HepG2 (cell line): ENCODE data around the gene SAMD4B. TPM values are rescaled to one million over a fixed set of nuclear protein-coding genes. Genes with fewer than 3 reads are reported as not detected.

Experiments used
- ARID2 ChIP-seq: sonication (generic); formaldehyde crosslinking; IDR thresholded peaks from 2 replicates; pipeline ENCODE4 v1.8.1; 2022; ENCODE audit warnings: mild to moderate bottlenecking, missing genetic modification reagents, borderline replicate concordance
- FOSL2 ChIP-seq: sonication (generic); formaldehyde crosslinking; IDR thresholded peaks from 2 replicates; pipeline ENCODE4 v1.4.0; 2020; ENCODE audit warnings: missing genetic modification reagents
- FOXA3 ChIP-seq: IDR thresholded peaks from 2 replicates; pipeline ENCODE4 v1.6.1; 2016; ENCODE audit warnings: missing genetic modification reagents, missing compliant biosample characterization
- GPBP1L1 ChIP-seq: sonication (generic); formaldehyde crosslinking; IDR thresholded peaks from 2 replicates; pipeline ENCODE4 v1.5.0; 2020; ENCODE audit warnings: mild to moderate bottlenecking, missing genetic modification reagents
- HNRNPUL1 ChIP-seq: fragments of 200-400 bp; formaldehyde crosslinking; IDR thresholded peaks from 2 replicates; pipeline ENCODE4 v1.6.1; 2017; ENCODE audit warnings: low read depth, mild to moderate bottlenecking, low read length, moderate library complexity
- JUNB ChIP-seq: sonication (generic); formaldehyde crosslinking; IDR thresholded peaks from 2 replicates; pipeline ENCODE4 v1.8.0; 2022; ENCODE audit warnings: missing genetic modification reagents, mild to moderate bottlenecking, borderline replicate concordance
- MLXIP ChIP-seq: sonication (generic); formaldehyde crosslinking; IDR thresholded peaks from 2 replicates; pipeline ENCODE4 v1.9.0; 2021; ENCODE audit warnings: missing genetic modification reagents, borderline replicate concordance
- SATB2 ChIP-seq: sonication (generic); formaldehyde crosslinking; IDR thresholded peaks from 2 replicates; pipeline ENCODE4 v1.5.0; 2020; ENCODE audit warnings: missing genetic modification reagents
- ZBTB1 ChIP-seq: sonication (generic); formaldehyde crosslinking; IDR thresholded peaks from 2 replicates; pipeline ENCODE4 v1.4.0; 2020; ENCODE audit warnings: missing genetic modification reagents, borderline replicate concordance
- ZFY ChIP-seq: sonication (generic); formaldehyde crosslinking; IDR thresholded peaks from 2 replicates; pipeline ENCODE4 v1.4.0; 2020; ENCODE audit warnings: missing genetic modification reagents
- ZNF234 ChIP-seq: sonication (generic); formaldehyde crosslinking; conservative IDR thresholded peaks from 2 replicates; pipeline ENCODE4 v1.5.1; 2020; ENCODE audit warnings: mild to moderate bottlenecking, missing genetic modification reagents
- ZNF350 ChIP-seq: sonication (generic); formaldehyde crosslinking; IDR thresholded peaks from 2 replicates; pipeline ENCODE4 v1.4.0; 2020; ENCODE audit warnings: mild to moderate bottlenecking, low read depth, missing genetic modification reagents, borderline replicate concordance
- ZNF432 ChIP-seq: sonication (generic); formaldehyde crosslinking; IDR thresholded peaks from 2 replicates; pipeline ENCODE4 v1.5.0; 2020; ENCODE audit warnings: missing genetic modification reagents, mild to moderate bottlenecking, borderline replicate concordance
- ZSCAN25 ChIP-seq: sonication (generic); formaldehyde crosslinking; IDR thresholded peaks from 2 replicates; pipeline ENCODE4 v1.8.0; 2022; ENCODE audit warnings: mild to moderate bottlenecking, missing genetic modification reagents
- polyA plus RNA-seq, 8 experiments: library from polyadenylated mRNA; depleted of rRNA in 3 of 8; stranded (reverse) in 7 of 8; unstranded in 1 of 8; fragments of >200 nt; fragmentation: Illumina TruSeq in 4 of 8; extraction: Trizol in 4 of 8; gene quantifications; 2 replicates each; pipeline versions ENCODE4 v1.2.1 to v1.2.3, GENCODE V29; 2011 to 2016; ENCODE audit warnings: low read depth in 4 of 8, missing spikeins in 1 of 8, mixed read lengths in 1 of 8; ENCODE audit not compliant: insufficient read depth in 1 of 8
- total RNA-seq, 5 experiments: library from RNA; depleted of rRNA; stranded (reverse); fragments of >200 nt; fragmentation: Illumina TruSeq; extraction: Trizol; gene quantifications; 2 replicates each; pipeline ENCODE4 v1.2.3, GENCODE V29; 2016; ENCODE audit warnings: low read depth in 1 of 5
- TF ChIP-seq, protein P1 (sequence below), 2 experiments: sonication (generic) in 1 of 2; formaldehyde crosslinking in 1 of 2; IDR thresholded peaks; 2 replicates each; pipeline versions ENCODE4 v1.5.1 to v1.6.1; 2011 to 2020; ENCODE audit warnings: borderline replicate concordance in 1 of 2, low read depth in 1 of 2, low read length in 1 of 2, mild to moderate bottlenecking in 1 of 2, missing genetic modification reagents in 1 of 2, moderate library complexity in 1 of 2
- TF ChIP-seq, protein P2 (sequence below): sonication (generic); formaldehyde crosslinking; IDR thresholded peaks from 2 replicates; pipeline ENCODE4 v1.5.0; 2020; ENCODE audit warnings: mild to moderate bottlenecking, missing genetic modification reagents
- TF ChIP-seq, protein P3 (sequence below): sonication (generic); formaldehyde crosslinking; IDR thresholded peaks from 2 replicates; pipeline ENCODE4 v1.4.0; 2020; ENCODE audit warnings: missing genetic modification reagents

SAMD4B gene
- total and polyA plus RNA-seq, 2 of the 13 experiments (the other 11 are each of a cell fraction or from before 2014, with no cell fraction given) = 26.0 to 31.8 TPM

- TF ChIP-seq, protein P1, sequence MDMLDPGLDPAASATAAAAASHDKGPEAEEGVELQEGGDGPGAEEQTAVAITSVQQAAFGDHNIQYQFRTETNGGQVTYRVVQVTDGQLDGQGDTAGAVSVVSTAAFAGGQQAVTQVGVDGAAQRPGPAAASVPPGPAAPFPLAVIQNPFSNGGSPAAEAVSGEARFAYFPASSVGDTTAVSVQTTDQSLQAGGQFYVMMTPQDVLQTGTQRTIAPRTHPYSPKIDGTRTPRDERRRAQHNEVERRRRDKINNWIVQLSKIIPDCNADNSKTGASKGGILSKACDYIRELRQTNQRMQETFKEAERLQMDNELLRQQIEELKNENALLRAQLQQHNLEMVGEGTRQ (IDR thresholded peaks at IDR 0.05; ENCODE audit: low read depth, low read length) = peak; percentile 56; the same call in 1 of the 2 replicates
- TF ChIP-seq, protein P1 (CRISPR knock-in tag; IDR thresholded peaks at IDR 0.05; ENCODE audit: borderline replicate concordance) = peak; percentile 92
- TF ChIP-seq, protein P2, sequence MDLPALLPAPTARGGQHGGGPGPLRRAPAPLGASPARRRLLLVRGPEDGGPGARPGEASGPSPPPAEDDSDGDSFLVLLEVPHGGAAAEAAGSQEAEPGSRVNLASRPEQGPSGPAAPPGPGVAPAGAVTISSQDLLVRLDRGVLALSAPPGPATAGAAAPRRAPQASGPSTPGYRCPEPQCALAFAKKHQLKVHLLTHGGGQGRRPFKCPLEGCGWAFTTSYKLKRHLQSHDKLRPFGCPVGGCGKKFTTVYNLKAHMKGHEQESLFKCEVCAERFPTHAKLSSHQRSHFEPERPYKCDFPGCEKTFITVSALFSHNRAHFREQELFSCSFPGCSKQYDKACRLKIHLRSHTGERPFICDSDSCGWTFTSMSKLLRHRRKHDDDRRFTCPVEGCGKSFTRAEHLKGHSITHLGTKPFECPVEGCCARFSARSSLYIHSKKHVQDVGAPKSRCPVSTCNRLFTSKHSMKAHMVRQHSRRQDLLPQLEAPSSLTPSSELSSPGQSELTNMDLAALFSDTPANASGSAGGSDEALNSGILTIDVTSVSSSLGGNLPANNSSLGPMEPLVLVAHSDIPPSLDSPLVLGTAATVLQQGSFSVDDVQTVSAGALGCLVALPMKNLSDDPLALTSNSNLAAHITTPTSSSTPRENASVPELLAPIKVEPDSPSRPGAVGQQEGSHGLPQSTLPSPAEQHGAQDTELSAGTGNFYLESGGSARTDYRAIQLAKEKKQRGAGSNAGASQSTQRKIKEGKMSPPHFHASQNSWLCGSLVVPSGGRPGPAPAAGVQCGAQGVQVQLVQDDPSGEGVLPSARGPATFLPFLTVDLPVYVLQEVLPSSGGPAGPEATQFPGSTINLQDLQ (CRISPR knock-in tag) = no peak
- TF ChIP-seq ZSCAN25 (CRISPR knock-in tag) = peak; percentile 100
- no peak for TF ChIP-seq JUNB (CRISPR knock-in tag)
- no peak for TF ChIP-seq ZBTB1 (CRISPR knock-in tag)
- no peak for TF ChIP-seq ZNF432 (CRISPR knock-in tag)
- TF ChIP-seq ZNF350 (CRISPR knock-in tag) = peak; percentile 72
- TF ChIP-seq FOXA3 (CRISPR knock-in tag) = peak; percentile 34; the same call in 1 of the 2 replicates
- TF ChIP-seq GPBP1L1 = no peak
- peak; percentile 64 for TF ChIP-seq FOSL2 (CRISPR knock-in tag)
- TF ChIP-seq MLXIP = no peak
- TF ChIP-seq SATB2 = no peak
- TF ChIP-seq, protein P3, sequence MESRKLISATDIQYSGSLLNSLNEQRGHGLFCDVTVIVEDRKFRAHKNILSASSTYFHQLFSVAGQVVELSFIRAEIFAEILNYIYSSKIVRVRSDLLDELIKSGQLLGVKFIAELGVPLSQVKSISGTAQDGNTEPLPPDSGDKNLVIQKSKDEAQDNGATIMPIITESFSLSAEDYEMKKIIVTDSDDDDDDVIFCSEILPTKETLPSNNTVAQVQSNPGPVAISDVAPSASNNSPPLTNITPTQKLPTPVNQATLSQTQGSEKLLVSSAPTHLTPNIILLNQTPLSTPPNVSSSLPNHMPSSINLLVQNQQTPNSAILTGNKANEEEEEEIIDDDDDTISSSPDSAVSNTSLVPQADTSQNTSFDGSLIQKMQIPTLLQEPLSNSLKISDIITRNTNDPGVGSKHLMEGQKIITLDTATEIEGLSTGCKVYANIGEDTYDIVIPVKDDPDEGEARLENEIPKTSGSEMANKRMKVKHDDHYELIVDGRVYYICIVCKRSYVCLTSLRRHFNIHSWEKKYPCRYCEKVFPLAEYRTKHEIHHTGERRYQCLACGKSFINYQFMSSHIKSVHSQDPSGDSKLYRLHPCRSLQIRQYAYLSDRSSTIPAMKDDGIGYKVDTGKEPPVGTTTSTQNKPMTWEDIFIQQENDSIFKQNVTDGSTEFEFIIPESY (CRISPR knock-in tag) = peak; percentile 47
- no peak for TF ChIP-seq HNRNPUL1
- TF ChIP-seq ARID2 (CRISPR knock-in tag) = no peak
- no peak for TF ChIP-seq ZNF234 (CRISPR knock-in tag)
- TF ChIP-seq ZFY = peak; percentile 6; the same call in 1 of the 2 replicates
These were observed 70.1 kb downstream of the SAMD4B start, which contains the start of gene PLEKHG2 (continued) for GRCh38 chr19:39412100-39412866.
